22Rv1 (cell line): ENCODE measurements around the gene DNAJC9.

Experiments
- CTCF ChIP-seq: fragments of 450-650 bp; IDR thresholded peaks from 2 replicates; pipeline ENCODE4 v1.5.1; 2017; ENCODE audit warnings: mild to moderate bottlenecking
- ZFX ChIP-seq: fragments of 450-650 bp; IDR thresholded peaks from 2 replicates; pipeline ENCODE4 v1.6.1; 2017; ENCODE audit warnings: antibody characterized with exemption, borderline replicate concordance

DNA sequence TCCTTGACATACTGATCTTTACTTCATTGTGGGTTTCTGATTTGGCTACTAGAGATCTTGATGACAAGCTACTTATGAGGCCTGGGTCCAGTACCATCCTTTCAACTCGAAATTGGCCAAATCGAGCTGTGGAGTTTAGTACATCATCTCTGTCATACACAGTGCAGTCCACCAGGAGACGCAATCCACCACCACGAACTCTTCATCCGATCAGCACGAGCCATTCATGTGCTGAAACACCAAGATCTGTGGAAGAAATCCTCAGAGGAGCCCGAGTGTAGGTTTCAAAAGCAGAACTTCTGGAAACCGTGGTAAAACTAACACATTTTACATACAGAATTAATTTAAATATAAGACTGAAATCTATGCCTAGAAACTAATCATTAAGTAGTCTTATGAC, 14.2 kb downstream of the DNAJC9 start:
- TF ChIP-seq CTCF (0 out of 2 replicates have a peak, but pooled peaks have one; percentile 23), ZFX (no peak)
